GM12878 (cell line): Measurements from ENCODE around the gene GPLD1.

Source experiments
- EP300 ChIP-seq, 2 experiments: fragments of 150-350 bp in 1 of 2; IDR thresholded peaks; 2 replicates each; pipeline ENCODE4 v1.6.1; 2011 to 2012; ENCODE audit warnings: low read depth in 2 of 2, low read length in 2 of 2, borderline replicate concordance in 1 of 2, improper control_type of control experiment in 1 of 2, inconsistent platforms in 1 of 2; ENCODE audit not compliant: control insufficient read depth in 1 of 2
- FOXK2 ChIP-seq: fragments of 450-650 bp; IDR thresholded peaks from 2 replicates; pipeline ENCODE4 v1.6.1; 2017; ENCODE audit warnings: mild to moderate bottlenecking, moderate library complexity
- HDAC2 ChIP-seq: fragments of 200-600 bp; sonication (generic); IDR thresholded peaks from 2 replicates; pipeline ENCODE4 v1.6.1; 2017
- JUNB ChIP-seq: IDR thresholded peaks from 2 replicates; pipeline ENCODE4 v1.6.1; 2016; ENCODE audit warnings: antibody characterized with exemption, mild to moderate bottlenecking
- MEF2A ChIP-seq: IDR thresholded peaks from 2 replicates; pipeline ENCODE4 v1.6.1; 2011; ENCODE audit warnings: low read depth, mild to moderate bottlenecking, low read length, moderate library complexity; ENCODE audit not compliant: insufficient read depth
- NR2C1 ChIP-seq: fragments of 450-650 bp; IDR thresholded peaks from 2 replicates; pipeline ENCODE4 v1.6.1; 2017; ENCODE audit warnings: antibody characterized with exemption, mild to moderate bottlenecking, moderate library complexity
- POLR2A ChIP-seq: IDR thresholded peaks from 2 replicates; pipeline ENCODE4 v1.6.1; 2011; ENCODE audit warnings: low read depth, mild to moderate bottlenecking, low read length
- POLR2AphosphoS5 ChIP-seq: IDR thresholded peaks from 2 replicates; pipeline ENCODE4 v1.6.1; 2011; ENCODE audit warnings: mild to moderate bottlenecking, low read length, inconsistent platforms
- SREBF1 ChIP-seq: IDR thresholded peaks from 2 replicates; pipeline ENCODE4 v1.6.1; 2012; ENCODE audit warnings: mild to moderate bottlenecking, low read length
- TF ChIP-seq, protein P1 (sequence below), 3 experiments: IDR thresholded peaks in 2 of 3; conservative IDR thresholded peaks in 1 of 3; 2 replicates each; pipeline ENCODE4 v1.5.1; 2011; ENCODE audit warnings: low read depth in 3 of 3, low read length in 3 of 3, mild to moderate bottlenecking in 3 of 3, control low read depth in 2 of 3, moderate library complexity in 2 of 3, inconsistent platforms in 1 of 3, mixed read lengths in 1 of 3; ENCODE audit not compliant: control insufficient read depth in 2 of 3, insufficient read depth in 1 of 3; ENCODE audit errors: extremely low read depth in 1 of 3
- TF ChIP-seq, protein P2 (sequence below): fragments of 450-650 bp; IDR thresholded peaks from 2 replicates; pipeline ENCODE4 v1.6.1; 2018; ENCODE audit warnings: mild to moderate bottlenecking, low read depth, moderate library complexity; ENCODE audit not compliant: partially characterized antibody

DNA sequence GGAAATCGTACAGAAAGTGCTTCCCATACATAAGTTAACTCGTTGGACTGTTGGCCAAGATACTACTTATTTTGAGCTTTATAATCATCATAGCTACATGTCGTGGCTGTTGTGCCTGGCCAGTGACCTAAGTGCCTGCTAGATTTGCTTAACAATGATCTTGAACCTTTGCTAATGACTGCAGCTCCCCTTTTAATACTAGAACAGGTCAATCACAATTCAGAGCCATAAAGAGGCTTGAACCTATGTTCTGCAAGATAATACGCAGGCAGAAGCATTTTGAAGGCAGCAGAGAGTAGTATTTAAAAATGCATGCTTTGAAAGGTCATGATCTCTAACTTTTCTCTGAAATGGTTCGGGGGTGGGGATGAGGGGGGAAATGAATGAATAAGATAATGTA, 84.1 kb downstream of the GPLD1 start:
- TF ChIP-seq MEF2A = no peak
- TF ChIP-seq POLR2A = no peak
- no peak for TF ChIP-seq POLR2AphosphoS5
- TF ChIP-seq, protein P1, sequence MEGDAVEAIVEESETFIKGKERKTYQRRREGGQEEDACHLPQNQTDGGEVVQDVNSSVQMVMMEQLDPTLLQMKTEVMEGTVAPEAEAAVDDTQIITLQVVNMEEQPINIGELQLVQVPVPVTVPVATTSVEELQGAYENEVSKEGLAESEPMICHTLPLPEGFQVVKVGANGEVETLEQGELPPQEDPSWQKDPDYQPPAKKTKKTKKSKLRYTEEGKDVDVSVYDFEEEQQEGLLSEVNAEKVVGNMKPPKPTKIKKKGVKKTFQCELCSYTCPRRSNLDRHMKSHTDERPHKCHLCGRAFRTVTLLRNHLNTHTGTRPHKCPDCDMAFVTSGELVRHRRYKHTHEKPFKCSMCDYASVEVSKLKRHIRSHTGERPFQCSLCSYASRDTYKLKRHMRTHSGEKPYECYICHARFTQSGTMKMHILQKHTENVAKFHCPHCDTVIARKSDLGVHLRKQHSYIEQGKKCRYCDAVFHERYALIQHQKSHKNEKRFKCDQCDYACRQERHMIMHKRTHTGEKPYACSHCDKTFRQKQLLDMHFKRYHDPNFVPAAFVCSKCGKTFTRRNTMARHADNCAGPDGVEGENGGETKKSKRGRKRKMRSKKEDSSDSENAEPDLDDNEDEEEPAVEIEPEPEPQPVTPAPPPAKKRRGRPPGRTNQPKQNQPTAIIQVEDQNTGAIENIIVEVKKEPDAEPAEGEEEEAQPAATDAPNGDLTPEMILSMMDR (IDR thresholded peaks at IDR 0.05 in 2 of 3, conservative IDR thresholded peaks at IDR 0.05 in 1 of 3; ENCODE audit: control insufficient read depth in 2 of 3, extremely low read depth in 1 of 3, insufficient read depth in 1 of 3, low read depth in 3 of 3, low read length in 3 of 3) = no peak
- TF ChIP-seq, protein P2, sequence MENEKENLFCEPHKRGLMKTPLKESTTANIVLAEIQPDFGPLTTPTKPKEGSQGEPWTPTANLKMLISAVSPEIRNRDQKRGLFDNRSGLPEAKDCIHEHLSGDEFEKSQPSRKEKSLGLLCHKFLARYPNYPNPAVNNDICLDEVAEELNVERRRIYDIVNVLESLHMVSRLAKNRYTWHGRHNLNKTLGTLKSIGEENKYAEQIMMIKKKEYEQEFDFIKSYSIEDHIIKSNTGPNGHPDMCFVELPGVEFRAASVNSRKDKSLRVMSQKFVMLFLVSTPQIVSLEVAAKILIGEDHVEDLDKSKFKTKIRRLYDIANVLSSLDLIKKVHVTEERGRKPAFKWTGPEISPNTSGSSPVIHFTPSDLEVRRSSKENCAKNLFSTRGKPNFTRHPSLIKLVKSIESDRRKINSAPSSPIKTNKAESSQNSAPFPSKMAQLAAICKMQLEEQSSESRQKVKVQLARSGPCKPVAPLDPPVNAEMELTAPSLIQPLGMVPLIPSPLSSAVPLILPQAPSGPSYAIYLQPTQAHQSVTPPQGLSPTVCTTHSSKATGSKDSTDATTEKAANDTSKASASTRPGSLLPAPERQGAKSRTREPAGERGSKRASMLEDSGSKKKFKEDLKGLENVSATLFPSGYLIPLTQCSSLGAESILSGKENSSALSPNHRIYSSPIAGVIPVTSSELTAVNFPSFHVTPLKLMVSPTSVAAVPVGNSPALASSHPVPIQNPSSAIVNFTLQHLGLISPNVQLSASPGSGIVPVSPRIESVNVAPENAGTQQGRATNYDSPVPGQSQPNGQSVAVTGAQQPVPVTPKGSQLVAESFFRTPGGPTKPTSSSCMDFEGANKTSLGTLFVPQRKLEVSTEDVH = no peak
- TF ChIP-seq JUNB = no peak
- no peak for TF ChIP-seq NR2C1
- no peak for TF ChIP-seq FOXK2
- no peak for TF ChIP-seq SREBF1
- TF ChIP-seq HDAC2 = no peak
- no peak for TF ChIP-seq EP300 (IDR thresholded peaks at IDR 0.05; ENCODE audit: borderline replicate concordance in 1 of 2, control insufficient read depth in 1 of 2, low read depth in 2 of 2, low read length in 2 of 2)
